ACHN (cell line): ENCODE measurements around the gene APLN.

Experiments used
- DNase-seq: peaks from one replicate; pipeline ENCODE4 v3.0.0-alpha.2; 2015
- in situ Hi-C: cut with HindIII; loops from 2 replicates; pipeline ENCODE4 v1.10.0; 2017; ENCODE audit warnings: low sequenced_read_pairs, low pct_ligation_motif_present, low pct_unique_long_range_greater_than_20kb

APLN gene, protein sequence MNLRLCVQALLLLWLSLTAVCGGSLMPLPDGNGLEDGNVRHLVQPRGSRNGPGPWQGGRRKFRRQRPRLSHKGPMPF

GRCh38 chrX:129654652-129655546 is at the start of gene APLN:
Gene APLN (minus strand): TSS chrX:129654956. CDS start chrX:129654630, 326 bp downstream.
- DNase-seq: peak; percentile 40
- in situ Hi-C loops: no loop called here

GRCh38 chrX:129704491-129704890 is 49.7 kb upstream of the APLN start:
- in situ Hi-C loops: no loop called here
- DNase-seq: no peak

DNA sequence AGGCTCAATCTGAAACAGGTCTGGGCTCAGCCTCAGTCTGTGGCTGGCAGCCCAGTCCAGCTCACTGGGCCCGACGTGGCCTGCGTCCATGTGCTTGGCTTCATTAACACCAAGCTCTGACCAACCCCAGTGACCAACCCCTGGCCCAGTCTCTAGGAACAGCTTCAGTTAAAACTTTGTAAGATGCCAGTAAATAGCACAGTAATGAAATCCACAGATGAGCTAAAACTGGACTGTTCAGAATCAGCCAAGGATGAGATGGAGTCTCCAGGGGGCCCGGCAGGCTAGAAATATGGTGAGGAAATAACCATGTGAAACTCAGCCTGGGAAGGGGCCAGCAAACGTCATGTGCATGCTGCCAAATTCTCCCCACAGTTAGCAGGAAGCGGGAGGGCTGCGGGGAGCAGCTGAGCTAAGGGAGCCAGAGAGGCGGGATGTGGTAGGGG is 46.9 kb upstream of the APLN start:
- no peak for DNase-seq
- in situ Hi-C loops: no loop called here

DNA sequence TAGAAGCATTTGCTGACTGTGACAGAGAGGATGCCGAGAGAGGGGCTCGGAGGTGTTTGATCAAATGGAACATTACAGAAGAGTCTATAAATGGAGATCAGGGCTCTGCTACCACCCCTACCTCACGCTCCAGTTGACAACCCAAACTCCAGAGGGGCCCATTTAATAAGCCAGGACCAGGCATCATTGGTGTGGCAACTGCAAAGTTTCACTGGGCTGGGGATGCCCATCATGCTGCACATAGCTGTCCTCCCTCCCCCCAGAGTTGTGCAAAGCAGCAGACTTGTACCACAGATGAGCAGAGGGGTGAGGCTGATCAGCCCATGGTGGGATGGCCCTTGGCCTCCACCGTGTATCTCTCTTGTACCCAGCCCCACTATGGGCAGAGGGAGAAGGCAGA is 45.8 kb upstream of the APLN start:
- in situ Hi-C loops: no loop called here
- no peak for DNase-seq

DNA sequence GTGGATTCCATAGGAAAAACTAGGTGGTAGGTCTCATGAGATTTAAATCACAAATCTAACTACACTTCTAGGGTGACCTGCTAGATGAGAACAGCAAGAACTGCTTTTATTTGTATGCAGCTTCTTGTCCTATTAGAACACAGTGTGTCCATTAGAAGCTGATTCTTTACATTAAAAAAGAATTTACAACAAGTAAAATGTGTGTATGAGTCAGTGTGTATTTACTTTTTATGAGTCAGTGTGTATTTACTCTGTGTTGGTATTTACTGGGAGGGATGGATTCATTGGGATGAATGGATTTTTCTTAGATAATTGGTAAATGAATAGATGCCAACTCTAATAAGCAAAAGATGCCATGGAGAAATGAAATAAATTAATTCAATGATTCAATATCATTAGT is 43.4 kb upstream of the APLN start:
- in situ Hi-C loops: no loop called here
- no peak for DNase-seq

GRCh38 chrX:129697204-129697829 is 42.6 kb upstream of the APLN start:
- no peak for DNase-seq
- in situ Hi-C loops: no loop called here

GRCh38 chrX:129696463-129697155 is 41.9 kb upstream of the APLN start:
- in situ Hi-C loops: no loop called here
- no peak for DNase-seq

DNA sequence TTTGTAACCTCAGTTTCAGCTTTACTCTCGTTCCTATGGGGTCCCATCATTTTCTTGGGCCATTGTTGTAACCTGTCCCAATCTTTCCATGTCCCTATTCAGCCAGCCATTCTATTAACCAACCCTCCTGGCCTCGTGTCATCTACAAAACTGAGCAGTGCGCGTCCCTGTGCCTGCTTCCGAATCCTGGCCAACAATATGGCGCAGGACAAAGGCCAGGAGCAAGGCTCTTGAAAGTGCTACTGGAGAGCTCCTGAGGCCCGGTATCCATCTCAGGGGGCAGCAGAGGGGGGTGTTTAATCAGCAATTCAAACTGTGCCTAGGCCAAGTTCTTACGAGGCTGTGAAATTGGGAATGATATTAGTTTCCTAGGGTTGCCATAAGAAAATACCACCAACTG is 41.2 kb upstream of the APLN start:
- DNase-seq: no peak
- in situ Hi-C loops: no loop called here

- no peak for DNase-seq
- in situ Hi-C loops: no loop called here
These were observed 40.8 kb upstream of the APLN start for GRCh38 chrX:129695535-129695934.

DNA sequence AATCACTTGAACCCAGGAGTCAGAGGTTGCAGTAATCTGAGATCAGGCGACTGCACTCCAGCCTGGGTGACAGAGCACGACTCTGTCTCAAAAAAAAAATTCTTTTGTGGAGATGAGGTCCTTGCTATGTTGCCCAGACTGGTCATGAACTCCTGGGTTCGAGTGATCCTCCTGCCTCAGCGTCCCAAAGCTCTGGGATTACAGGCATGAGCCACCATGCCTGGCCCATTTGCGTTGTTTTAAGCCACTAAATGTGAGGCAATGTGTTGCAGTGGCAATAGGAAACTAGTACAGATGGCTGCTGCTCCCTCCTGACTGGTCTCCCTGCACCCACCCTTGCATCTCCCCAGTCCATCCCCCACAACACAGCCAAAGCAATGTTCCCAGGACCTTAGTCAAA is 40.0 kb upstream of the APLN start:
- DNase-seq: no peak

GRCh38 chrX:129693354-129693753 is 38.6 kb upstream of the APLN start:
- in situ Hi-C loops: no loop called here

More for the DNA sequence above, 40.0 kb upstream of the APLN start:
- in situ Hi-C loops: no loop called here

DNA sequence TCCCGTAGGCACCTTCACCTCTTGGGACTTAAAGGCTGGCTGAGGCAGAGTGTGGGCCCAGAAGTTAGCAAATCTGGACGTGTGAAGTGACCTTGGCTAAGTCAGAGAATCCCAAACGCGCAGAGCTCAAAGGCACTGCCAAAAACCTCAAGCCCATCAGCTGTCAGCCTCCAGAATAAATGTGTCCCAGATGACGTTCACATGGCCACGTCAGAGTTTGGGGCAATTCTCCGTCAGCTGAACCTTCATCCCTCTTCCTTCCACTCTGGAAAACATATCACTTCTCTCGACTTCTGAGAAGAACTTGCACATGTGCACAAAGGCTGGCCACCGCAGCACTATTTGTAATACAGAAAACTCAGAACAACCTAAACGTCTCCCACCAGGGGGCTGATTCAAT is 35.7 kb upstream of the APLN start:
- in situ Hi-C loops: no loop called here
- DNase-seq: no peak

More at GRCh38 chrX:129693354-129693753, 38.6 kb upstream of the APLN start:
- DNase-seq: no peak

- in situ Hi-C loops: no loop called here
- no peak for DNase-seq
These were observed 35.0 kb upstream of the APLN start for GRCh38 chrX:129689796-129690195.

- no peak for DNase-seq
These were observed 33.3 kb upstream of the APLN start for GRCh38 chrX:129688097-129688496.

DNA sequence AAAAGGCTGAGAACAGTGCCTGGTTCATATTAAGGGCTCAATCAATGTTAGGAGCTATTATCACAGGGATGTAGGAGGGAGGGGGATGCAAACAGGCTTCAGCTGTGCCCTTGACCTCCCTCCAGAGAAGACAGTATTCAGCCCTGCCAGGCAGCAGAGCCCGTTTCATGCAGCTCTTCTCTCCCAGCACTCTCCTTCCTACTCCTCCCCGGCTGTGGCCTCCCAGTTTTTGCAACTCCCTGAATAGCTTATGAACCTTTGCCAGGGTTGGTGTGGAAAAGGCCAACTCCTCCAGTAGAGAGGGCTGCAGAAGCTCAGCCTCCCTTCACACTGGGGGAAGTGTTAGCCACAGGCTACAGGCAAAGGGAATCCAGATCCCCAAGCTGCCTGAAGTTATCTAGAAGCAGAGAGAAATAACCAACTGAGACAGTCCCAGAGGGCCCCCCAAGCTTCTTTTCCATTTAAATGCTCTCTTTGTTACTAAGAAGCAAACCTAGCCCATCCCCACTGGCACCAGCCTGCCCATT is 31.7 kb upstream of the APLN start:
- DNase-seq: no peak
- in situ Hi-C loops: no loop called here

More at GRCh38 chrX:129688097-129688496, 33.3 kb upstream of the APLN start:
- in situ Hi-C loops: no loop called here

DNA sequence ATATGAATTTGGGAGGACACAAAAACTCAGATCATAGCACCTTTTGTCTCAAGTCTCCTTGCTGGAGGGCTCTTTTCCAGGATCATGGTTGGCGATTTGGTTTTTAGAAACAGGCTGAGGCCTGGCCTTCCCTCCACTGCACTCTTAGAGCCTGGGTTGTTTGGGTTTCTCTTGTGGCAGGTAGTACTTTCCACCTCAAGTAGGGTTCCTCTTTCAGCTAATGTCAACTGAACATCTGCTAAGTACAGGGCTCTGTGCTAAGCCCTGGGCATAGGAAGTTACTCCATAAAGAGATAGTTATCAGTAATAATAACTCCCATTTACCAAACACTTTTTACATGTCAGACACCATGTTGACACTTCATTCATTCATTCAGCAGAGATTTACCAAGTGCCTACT is 28.2 kb upstream of the APLN start:
- in situ Hi-C loops: no loop called here
- no peak for DNase-seq

GRCh38 chrX:129679901-129680300 is 25.1 kb upstream of the APLN start:
- no peak for DNase-seq
- in situ Hi-C loops: no loop called here

GRCh38 chrX:129678614-129679195 is 23.9 kb upstream of the APLN start:
- in situ Hi-C loops: no loop called here
- DNase-seq: no peak

DNA sequence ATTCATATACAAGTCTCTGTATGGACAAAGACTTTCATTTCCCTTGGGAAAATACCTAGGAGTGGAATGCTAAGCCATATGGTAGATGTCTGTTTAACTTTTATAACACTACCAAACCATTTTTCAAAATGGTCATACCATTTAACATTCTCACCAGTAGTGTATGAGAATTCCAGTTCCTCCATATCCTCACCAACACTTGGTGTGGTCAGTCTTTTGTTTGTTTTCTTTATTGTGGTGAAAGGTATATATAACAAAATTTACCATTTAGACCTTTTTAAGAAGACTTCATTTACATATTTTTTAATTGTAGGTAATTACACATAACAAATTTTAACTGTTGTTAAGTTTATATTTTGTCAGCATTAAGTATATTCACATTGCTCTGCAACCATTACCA is 12.7 kb upstream of the APLN start:
- DNase-seq: no peak

More for the DNA sequence above, 12.7 kb upstream of the APLN start:
- in situ Hi-C loops: no loop called here
